Activated CD4-positive, alpha-beta T cell treated with anti-CD3 and anti-CD28 coated beads, Interleukin-2, amount 10 ng/mL, durations not matched to agents 24 days and 14 days (primary cell): ENCODE data around the gene LYG2. TPM values are rescaled to one million over a fixed set of nuclear protein-coding genes. Genes with fewer than 3 reads are reported as not detected.
"Not testable (repeated sequence)": the region's sequence is repeated elsewhere in the genome, so short reads cannot be mapped to it uniquely, and the experiment has no call there.

ENCODE experiments used
- DNase-seq: peaks from one replicate; pipeline ENCODE4 v3.0.0; 2022
- H3K27ac Mint-ChIP-seq: one replicate; pipeline ENCODE4 v1.8.0; 2022; ENCODE audit warnings: mild to moderate bottlenecking, mixed read lengths
- H3K27me3 Mint-ChIP-seq: one replicate; pipeline ENCODE4 v1.8.0; 2022; ENCODE audit warnings: mixed read lengths
- H3K36me3 Mint-ChIP-seq: one replicate; pipeline ENCODE4 v1.8.0; 2022; ENCODE audit warnings: low read depth, mild to moderate bottlenecking, mixed read lengths
- H3K4me1 Mint-ChIP-seq: one replicate; pipeline ENCODE4 v1.8.0; 2021; ENCODE audit warnings: mixed read lengths
- H3K4me3 Mint-ChIP-seq: one replicate; pipeline ENCODE4 v1.8.0; 2022; ENCODE audit warnings: mild to moderate bottlenecking, moderate library complexity, mixed read lengths
- H3K9me3 Mint-ChIP-seq: one replicate; pipeline ENCODE4 v1.8.0; 2021; ENCODE audit warnings: mixed read lengths
- intact Hi-C: fragments of 100-400 bp; cut with micrococcal nuclease; formaldehyde crosslinking; loops from one replicate; pipeline ENCODE4 v1.15.1; 2023
- total RNA-seq: library from RNA; stranded (reverse); gene quantifications from 2 replicates; pipeline ENCODE4 v1.2.3, GENCODE V29; 2022

The LYG2 gene
- total RNA-seq, result not detected in 2 replicates

GRCh38 chr2:99255491-99256318, at the start of gene LYG2:
LYG2 (minus strand) TSS chr2:99255666; CDS start chr2:99254260, 1,406 bp downstream.
- H3K4me1 Mint-ChIP-seq, result no peaks in the 10 kb centered on the region
- no peak within 1 kb of the TSS for H3K4me3 Mint-ChIP-seq
- intact Hi-C loops, result no loop called here
- no peaks in the 10 kb centered on the region for H3K27me3 Mint-ChIP-seq
- no peak for DNase-seq
- H3K36me3 Mint-ChIP-seq, result no peaks in the 10 kb centered on the region
- H3K9me3 Mint-ChIP-seq, result no peaks in the 10 kb centered on the region
- no peak within 1 kb of the TSS for H3K27ac Mint-ChIP-seq

- peaks cover 14% of the 10 kb centered on the region for H3K36me3 Mint-ChIP-seq
- DNase-seq, H3K9me3 Mint-ChIP-seq, H3K27ac Mint-ChIP-seq, H3K4me3 Mint-ChIP-seq, intact Hi-C loops, H3K27me3 Mint-ChIP-seq, H3K4me1 Mint-ChIP-seq: not testable (repeated sequence)
Observed at GRCh38 chr2:99301097-99301496, 45.6 kb upstream of the LYG2 start, which contains the start of gene LYG1. LYG1 (minus strand) TSS chr2:99301197; CDS start chr2:99295670, 5,527 bp downstream.

- no peaks in the 10 kb centered on the region for H3K27me3 Mint-ChIP-seq
Observed at GRCh38 chr2:99299580-99299979, 44.1 kb upstream of the LYG2 start.

GRCh38 chr2:99297994-99298393, 42.5 kb upstream of the LYG2 start:
- no peak for DNase-seq
- intact Hi-C loops, result no loop called here
- no peak overlapping the region for H3K4me3 Mint-ChIP-seq
- peaks cover 7% of the 10 kb centered on the region for H3K36me3 Mint-ChIP-seq
- no peak overlapping the region for H3K27ac Mint-ChIP-seq
- H3K4me1 Mint-ChIP-seq, result peaks cover 3% of the 10 kb centered on the region
- H3K9me3 Mint-ChIP-seq, result peaks cover 8% of the 10 kb centered on the region
- H3K27me3 Mint-ChIP-seq, result no peaks in the 10 kb centered on the region

More at GRCh38 chr2:99299580-99299979, 44.1 kb upstream of the LYG2 start:
- H3K27ac Mint-ChIP-seq, result no peak overlapping the region
- intact Hi-C loops, result no loop called here
- no peak for DNase-seq
- peaks cover 11% of the 10 kb centered on the region for H3K36me3 Mint-ChIP-seq
- H3K4me3 Mint-ChIP-seq, result no peak overlapping the region
- H3K4me1 Mint-ChIP-seq, result peaks cover 3% of the 10 kb centered on the region
- H3K9me3 Mint-ChIP-seq, result peaks cover 8% of the 10 kb centered on the region

GRCh38 chr2:99285526-99285925, 30.1 kb upstream of the LYG2 start:
- Mint-ChIP-seq H3K9me3 (no peaks in the 10 kb centered on the region), H3K27ac (no peak overlapping the region), H3K36me3 (peaks cover 9% of the 10 kb centered on the region), H3K4me1 (no peaks in the 10 kb centered on the region), H3K4me3 (no peak overlapping the region), H3K27me3 (no peaks in the 10 kb centered on the region)
- DNase-seq, result no peak
- intact Hi-C loops, result no loop called here

GRCh38 chr2:99279969-99280695, 24.7 kb upstream of the LYG2 start:
- H3K4me1 Mint-ChIP-seq, result no peaks in the 10 kb centered on the region
- H3K36me3 Mint-ChIP-seq, result peaks cover 19% of the 10 kb centered on the region
- no peak for DNase-seq
- H3K27me3 Mint-ChIP-seq, result no peaks in the 10 kb centered on the region
- no peak overlapping the region for H3K4me3 Mint-ChIP-seq
- peaks cover 10% of the 10 kb centered on the region for H3K9me3 Mint-ChIP-seq
- no peak overlapping the region for H3K27ac Mint-ChIP-seq
- intact Hi-C loops, result no loop called here

GRCh38 chr2:99278793-99279291, 23.4 kb upstream of the LYG2 start:
- H3K9me3 Mint-ChIP-seq, result peaks cover 10% of the 10 kb centered on the region
- no peak overlapping the region for H3K27ac Mint-ChIP-seq
- no peaks in the 10 kb centered on the region for H3K4me1 Mint-ChIP-seq
- no peak for DNase-seq
- H3K36me3 Mint-ChIP-seq, result peaks cover 18% of the 10 kb centered on the region
- no peaks in the 10 kb centered on the region for H3K27me3 Mint-ChIP-seq
- intact Hi-C loops, result no loop called here
- H3K4me3 Mint-ChIP-seq, result no peak overlapping the region

- peaks cover 18% of the 10 kb centered on the region for H3K36me3 Mint-ChIP-seq
- H3K4me3 Mint-ChIP-seq, H3K27me3 Mint-ChIP-seq, H3K9me3 Mint-ChIP-seq, H3K27ac Mint-ChIP-seq, DNase-seq, intact Hi-C loops, H3K4me1 Mint-ChIP-seq: not testable (repeated sequence)
Observed at GRCh38 chr2:99278195-99278765, 22.8 kb upstream of the LYG2 start.

GRCh38 chr2:99275882-99276281, 20.4 kb upstream of the LYG2 start:
- no peak for DNase-seq
- intact Hi-C loops, result no loop called here
- H3K9me3 Mint-ChIP-seq, result peaks cover 10% of the 10 kb centered on the region

GRCh38 chr2:99261242-99261641, 5.8 kb upstream of the LYG2 start:
- Mint-ChIP-seq H3K36me3 (no peaks in the 10 kb centered on the region), H3K4me3 (no peak overlapping the region), H3K27me3 (no peaks in the 10 kb centered on the region), H3K9me3 (no peaks in the 10 kb centered on the region), H3K27ac (no peak overlapping the region), H3K4me1 (no peaks in the 10 kb centered on the region)
- no peak for DNase-seq
- intact Hi-C loops, result no loop called here

More at GRCh38 chr2:99275882-99276281, 20.4 kb upstream of the LYG2 start:
- H3K4me3 Mint-ChIP-seq, result no peak overlapping the region
- H3K27ac Mint-ChIP-seq, result no peak overlapping the region
- peaks cover 12% of the 10 kb centered on the region for H3K36me3 Mint-ChIP-seq
- no peaks in the 10 kb centered on the region for H3K4me1 Mint-ChIP-seq
- H3K27me3 Mint-ChIP-seq, result no peaks in the 10 kb centered on the region

GRCh38 chr2:99260184-99260583, 4.7 kb upstream of the LYG2 start:
- Mint-ChIP-seq H3K4me3 (no peak overlapping the region), H3K4me1 (no peaks in the 10 kb centered on the region), H3K36me3 (no peaks in the 10 kb centered on the region), H3K27me3 (no peaks in the 10 kb centered on the region), H3K27ac (no peak overlapping the region), H3K9me3 (no peaks in the 10 kb centered on the region)
- DNase-seq, result no peak
- intact Hi-C loops, result no loop called here

- intact Hi-C loops, result no loop called here
- H3K4me3 Mint-ChIP-seq, result no peak overlapping the region
- H3K9me3 Mint-ChIP-seq, result no peaks in the 10 kb centered on the region
- H3K27me3 Mint-ChIP-seq, result no peaks in the 10 kb centered on the region
- no peak overlapping the region for H3K27ac Mint-ChIP-seq
- H3K36me3 Mint-ChIP-seq, result no peaks in the 10 kb centered on the region
- no peaks in the 10 kb centered on the region for H3K4me1 Mint-ChIP-seq
- no peak for DNase-seq
Observed at GRCh38 chr2:99259465-99259864, 4.0 kb upstream of the LYG2 start.

GRCh38 chr2:99256677-99257076, 1.2 kb upstream of the LYG2 start:
- Mint-ChIP-seq H3K4me1 (no peaks in the 10 kb centered on the region), H3K36me3 (no peaks in the 10 kb centered on the region), H3K4me3 (no peak overlapping the region)

GRCh38 chr2:99249951-99250350, 5.5 kb downstream of the LYG2 start:
- DNase-seq, result no peak
- Mint-ChIP-seq H3K4me3 (no peak overlapping the region), H3K36me3 (no peaks in the 10 kb centered on the region), H3K9me3 (peaks cover 4% of the 10 kb centered on the region), H3K27ac (no peak overlapping the region), H3K27me3 (no peaks in the 10 kb centered on the region), H3K4me1 (no peaks in the 10 kb centered on the region)
- intact Hi-C loops, result no loop called here

More at GRCh38 chr2:99256677-99257076, 1.2 kb upstream of the LYG2 start:
- intact Hi-C loops, result no loop called here
- no peak for DNase-seq
- Mint-ChIP-seq H3K9me3 (no peaks in the 10 kb centered on the region), H3K27ac (no peak overlapping the region), H3K27me3 (no peaks in the 10 kb centered on the region)
